ENCODE measurements around the gene TMEM253. TPM values are rescaled to one million over a fixed set of nuclear protein-coding genes. Genes with fewer than 3 reads are reported as not detected.
A peak's percentile ranks its signal among the peaks of the same experiment; 100 is the strongest.

TMEM253 gene
- total RNA-seq, 1 donor, result not detected

DNA sequence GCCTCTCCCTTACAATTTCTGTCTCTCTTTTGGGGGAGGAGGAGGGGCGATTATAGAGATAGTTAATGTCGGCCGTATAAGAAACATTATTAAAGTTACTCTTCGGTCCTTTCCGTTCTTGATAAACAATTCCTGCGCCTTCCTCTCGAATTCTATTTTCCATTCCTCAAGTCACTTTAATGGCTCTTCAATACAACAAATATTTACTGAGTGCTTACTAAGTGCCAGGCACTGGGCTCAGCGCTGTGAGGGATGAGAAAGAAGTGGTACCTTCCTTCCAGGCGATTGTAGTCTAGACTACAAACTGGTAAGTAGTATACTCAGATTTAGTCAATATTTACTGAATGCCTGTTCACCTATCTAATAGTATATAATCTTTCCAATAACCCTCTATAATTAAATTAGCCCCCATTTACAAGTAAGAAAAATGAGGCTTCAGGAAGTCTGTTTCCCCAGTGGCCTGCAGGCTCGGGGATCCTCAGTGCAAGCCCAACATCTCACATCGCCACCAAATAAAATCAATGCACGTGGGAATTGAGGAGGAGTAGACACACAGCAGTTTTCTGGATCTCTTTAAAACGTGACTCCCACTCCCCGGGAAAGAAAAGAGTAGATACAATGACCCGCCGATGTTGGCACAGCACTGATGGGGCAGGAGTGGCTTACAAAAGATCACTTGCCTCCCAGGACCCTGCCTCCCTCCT, 1.8 kb upstream of the TMEM253 start:
- Histone ChIP-seq H3K27me3 (ENCODE audit: insufficient read depth, low read length) (peaks cover 6% of the 10 kb centered on the region), H3K4me1 (ENCODE audit: insufficient read depth, low read length) (peaks cover 25% of the 10 kb centered on the region), H3K79me2 (ENCODE audit: insufficient read depth, low read length) (no peaks in the 10 kb centered on the region), H3K36me3 (ENCODE audit: insufficient read depth, low read length) (no peaks in the 10 kb centered on the region), H4K20me1 (ENCODE audit: insufficient read depth, low read length) (no peaks in the 10 kb centered on the region), H3K9me3 (ENCODE audit: low read depth, low read length) (no peaks in the 10 kb centered on the region), H2AFZ (ENCODE audit: low read length) (peak overlapping the region; percentile 90), H3K4me2 (ENCODE audit: insufficient read depth, low read length) (peak overlapping the region; percentile 95), H3K4me3 (ENCODE audit: insufficient read depth, low read length) (peak overlapping the region; percentile 78), H3K27ac (ENCODE audit: low read depth, low read length) (no peak overlapping the region)
- TF ChIP-seq, protein P1, sequence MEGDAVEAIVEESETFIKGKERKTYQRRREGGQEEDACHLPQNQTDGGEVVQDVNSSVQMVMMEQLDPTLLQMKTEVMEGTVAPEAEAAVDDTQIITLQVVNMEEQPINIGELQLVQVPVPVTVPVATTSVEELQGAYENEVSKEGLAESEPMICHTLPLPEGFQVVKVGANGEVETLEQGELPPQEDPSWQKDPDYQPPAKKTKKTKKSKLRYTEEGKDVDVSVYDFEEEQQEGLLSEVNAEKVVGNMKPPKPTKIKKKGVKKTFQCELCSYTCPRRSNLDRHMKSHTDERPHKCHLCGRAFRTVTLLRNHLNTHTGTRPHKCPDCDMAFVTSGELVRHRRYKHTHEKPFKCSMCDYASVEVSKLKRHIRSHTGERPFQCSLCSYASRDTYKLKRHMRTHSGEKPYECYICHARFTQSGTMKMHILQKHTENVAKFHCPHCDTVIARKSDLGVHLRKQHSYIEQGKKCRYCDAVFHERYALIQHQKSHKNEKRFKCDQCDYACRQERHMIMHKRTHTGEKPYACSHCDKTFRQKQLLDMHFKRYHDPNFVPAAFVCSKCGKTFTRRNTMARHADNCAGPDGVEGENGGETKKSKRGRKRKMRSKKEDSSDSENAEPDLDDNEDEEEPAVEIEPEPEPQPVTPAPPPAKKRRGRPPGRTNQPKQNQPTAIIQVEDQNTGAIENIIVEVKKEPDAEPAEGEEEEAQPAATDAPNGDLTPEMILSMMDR (IDR thresholded peaks at IDR 0.05; ENCODE audit: extremely low read depth, low read depth, low read length), result no peak
- DNase-seq (ENCODE audit: insufficient read length, low spot score, missing footprints), result peak; percentile 86

DNA sequence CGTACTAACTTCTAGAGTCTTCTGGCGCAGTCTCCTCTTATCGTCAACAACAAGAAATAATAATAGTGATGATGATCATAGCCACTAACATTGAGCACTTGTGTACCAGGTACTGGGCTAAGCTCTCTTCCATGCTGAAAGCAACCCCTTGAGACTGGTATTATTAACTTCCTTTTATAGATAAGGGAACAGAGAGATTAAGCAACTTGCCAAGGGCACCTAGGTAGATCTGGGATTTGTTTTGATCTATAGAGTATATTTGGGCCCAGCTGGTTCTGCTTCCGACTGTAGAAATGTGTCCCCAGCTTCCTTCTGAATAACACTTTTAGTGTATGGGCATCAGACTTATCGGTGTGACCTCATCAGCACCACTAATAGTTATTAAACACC, 1.3 kb upstream of the TMEM253 start:
- Histone ChIP-seq H3K4me2 (ENCODE audit: insufficient read depth, low read length) (peak overlapping the region; percentile 95), H3K4me3 (ENCODE audit: insufficient read depth, low read length) (no peak overlapping the region), H3K9me3 (ENCODE audit: low read depth, low read length) (no peaks in the 10 kb centered on the region), H2AFZ (ENCODE audit: low read length) (peak overlapping the region; percentile 90), H3K4me1 (ENCODE audit: insufficient read depth, low read length) (peaks cover 28% of the 10 kb centered on the region), H4K20me1 (ENCODE audit: insufficient read depth, low read length) (no peaks in the 10 kb centered on the region), H3K79me2 (ENCODE audit: insufficient read depth, low read length) (no peaks in the 10 kb centered on the region), H3K36me3 (ENCODE audit: insufficient read depth, low read length) (no peaks in the 10 kb centered on the region), H3K27me3 (ENCODE audit: insufficient read depth, low read length) (peaks cover 6% of the 10 kb centered on the region), H3K27ac (ENCODE audit: low read depth, low read length) (no peak overlapping the region)
- DNase-seq (ENCODE audit: insufficient read length, low spot score, missing footprints), result peak; percentile 53
- TF ChIP-seq, protein P1 (IDR thresholded peaks at IDR 0.05; ENCODE audit: extremely low read depth, low read depth, low read length), result no peak

GRCh38 chr14:21101802-21102413, 1.0 kb downstream of the TMEM253 start:
- TF ChIP-seq, protein P1 (IDR thresholded peaks at IDR 0.05; ENCODE audit: extremely low read depth, low read depth, low read length), result no peak
- Histone ChIP-seq H3K27ac (ENCODE audit: low read depth, low read length) (no peak overlapping the region), H3K4me3 (ENCODE audit: insufficient read depth, low read length) (no peak overlapping the region), H3K79me2 (ENCODE audit: insufficient read depth, low read length) (no peaks in the 10 kb centered on the region), H3K27me3 (ENCODE audit: insufficient read depth, low read length) (peaks cover 6% of the 10 kb centered on the region), H3K4me2 (ENCODE audit: insufficient read depth, low read length) (no peak overlapping the region), H3K9me3 (ENCODE audit: low read depth, low read length) (no peaks in the 10 kb centered on the region), H2AFZ (ENCODE audit: low read length) (no peak overlapping the region), H4K20me1 (ENCODE audit: insufficient read depth, low read length) (no peaks in the 10 kb centered on the region), H3K36me3 (ENCODE audit: insufficient read depth, low read length) (no peaks in the 10 kb centered on the region), H3K4me1 (ENCODE audit: insufficient read depth, low read length) (peaks cover 33% of the 10 kb centered on the region)
- no peak for DNase-seq (ENCODE audit: insufficient read length, low spot score, missing footprints)
